Activated naive CD4-positive, alpha-beta T cell treated with anti-CD3 and anti-CD28 coated beads, Interleukin-2, amount 50 U/mL, for 72 hours (primary cell): Measurements from ENCODE around the gene COG3. TPM values are rescaled to one million over a fixed set of nuclear protein-coding genes. Genes with fewer than 3 reads are reported as not detected.

Experiments used
- ATAC-seq, 2 donors: fragments of 150-1000 bp; cut with Tn5 transposase; 2 replicates each; pipeline ENCODE4 v1.10.0; 2021; ENCODE audit warnings: mild to moderate bottlenecking in 2 of 2, moderate library complexity in 2 of 2
- DNase-seq, 2 donors: peaks; one replicate each; pipeline ENCODE4 v3.0.0; 2021 to 2022; ENCODE audit warnings: low spot score in 2 of 2
- H3K27ac Mint-ChIP-seq, 2 donors: one replicate each; pipeline ENCODE4 v1.8.0; 2022; ENCODE audit warnings: mild to moderate bottlenecking in 2 of 2, mixed read lengths in 2 of 2
- H3K36me3 Mint-ChIP-seq, 2 donors: one replicate each; pipeline ENCODE4 v1.8.0; 2022; ENCODE audit warnings: mixed read lengths in 2 of 2
- H3K9me3 Mint-ChIP-seq, 2 donors: one replicate each; pipeline ENCODE4 v1.8.0; 2022; ENCODE audit warnings: mixed read lengths in 2 of 2
- total RNA-seq, 2 donors: library from RNA; stranded (reverse); gene quantifications; one replicate each; pipeline ENCODE4 v1.2.3, GENCODE V29; 2022

Gene COG3
- total RNA-seq, 2 donors from 2014 or later = 18.6 to 20.6 TPM

- Mint-ChIP-seq H3K36me3 (peaks cover 0 to 10% of the 10 kb centered on the region in 2 donors), H3K27ac (no peak overlapping the region), H3K9me3 (peaks cover 0 to 13% of the 10 kb centered on the region in 2 donors)
- peak; percentile 56 to 93 for ATAC-seq
- DNase-seq = peak in 1 of 2 donors; percentile 16
Measured at GRCh38 chr13:45564133-45564776, 99.5 kb downstream of the COG3 start.

GRCh38 chr13:45565331-45565730, 100.6 kb downstream of the COG3 start:
- no peak for DNase-seq
- ATAC-seq = no peak
- Mint-ChIP-seq H3K36me3 (peaks cover 0 to 10% of the 10 kb centered on the region in 2 donors), H3K9me3 (peaks cover 0 to 11% of the 10 kb centered on the region in 2 donors), H3K27ac (no peak overlapping the region)

- ATAC-seq (no peak), DNase-seq (no peak)
- H3K27ac Mint-ChIP-seq = peak overlapping the region in 1 of 2 donors; percentile 23
- no peaks in the 10 kb centered on the region for H3K9me3 Mint-ChIP-seq
- H3K36me3 Mint-ChIP-seq = no peaks in the 10 kb centered on the region
Measured at GRCh38 chr13:45575146-45575829, 110.5 kb downstream of the COG3 start.

GRCh38 chr13:45575830-45576180, 111.1 kb downstream of the COG3 start:
- Mint-ChIP-seq H3K27ac (no peak overlapping the region), H3K36me3 (no peaks in the 10 kb centered on the region), H3K9me3 (no peaks in the 10 kb centered on the region)
- ATAC-seq (no peak), DNase-seq (no peak)

- H3K9me3 Mint-ChIP-seq = no peaks in the 10 kb centered on the region
- H3K27ac Mint-ChIP-seq = no peak overlapping the region
- DNase-seq (no peak), ATAC-seq (no peak)
- no peaks in the 10 kb centered on the region for H3K36me3 Mint-ChIP-seq
Measured at GRCh38 chr13:45576466-45576865, 111.7 kb downstream of the COG3 start.

GRCh38 chr13:45582408-45583076, 117.8 kb downstream of the COG3 start:
- DNase-seq (no peak), ATAC-seq (no peak)
- Mint-ChIP-seq H3K36me3 (no peaks in the 10 kb centered on the region), H3K9me3 (peaks cover 0 to 5% of the 10 kb centered on the region in 2 donors), H3K27ac (no peak overlapping the region)

- Mint-ChIP-seq H3K9me3 (peaks cover 0 to 5% of the 10 kb centered on the region in 2 donors), H3K36me3 (no peaks in the 10 kb centered on the region), H3K27ac (no peak overlapping the region)
- DNase-seq = no peak
- no peak for ATAC-seq
Measured at GRCh38 chr13:45584816-45585215, 120.1 kb downstream of the COG3 start.

Other genes starting within 250 kb of the COG3 start
- gene TPT1, start 123.8 kb upstream of the COG3 start, total RNA-seq = 1,000 to 10,000 TPM; 2,995 to 3,818 TPM
- gene SLC25A30, start 46.6 kb upstream of the COG3 start, total RNA-seq = 10 to 100 TPM; 10.5 to 19.7 TPM
- gene ERICH6B, start 150.8 kb downstream of the COG3 start, total RNA-seq = not detected
- gene CBY2, start 237.4 kb downstream of the COG3 start, total RNA-seq = not detected